ENCODE measurements around the gene CLDN12.
"Not testable (repeated sequence)": the region's sequence is repeated elsewhere in the genome, so short reads cannot be mapped to it uniquely, and the experiment has no call there.

CLDN12 gene

DNA sequence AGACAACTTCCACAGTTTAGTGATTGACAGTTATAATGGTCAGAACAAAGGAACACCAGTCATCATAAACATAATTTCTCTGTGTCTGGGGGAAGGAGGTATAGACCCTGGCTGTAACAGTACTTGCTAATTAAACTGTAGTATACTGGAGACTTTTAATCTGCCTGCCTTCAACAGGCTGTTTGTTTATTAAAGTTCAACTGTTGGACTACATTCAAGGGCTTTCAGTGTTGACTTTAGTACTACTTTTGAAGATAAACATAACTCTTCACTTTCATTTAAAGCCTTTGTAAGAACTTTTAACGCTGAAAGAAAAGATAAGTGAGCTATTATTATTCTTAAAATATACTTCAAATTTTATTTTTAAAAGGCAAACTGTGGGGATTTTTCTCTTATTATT lies 50.7 kb downstream of the CLDN12 start:
- no peak overlapping the region for H3K27ac ChIP-seq
- H3K4me2 ChIP-seq = no peak overlapping the region
- no peaks in the 10 kb centered on the region for H4K20me1 ChIP-seq
- no peaks in the 10 kb centered on the region for H3K4me1 ChIP-seq
- H3K9ac ChIP-seq = no peak overlapping the region
- no peak overlapping the region for H3K4me3 ChIP-seq
- TF ChIP-seq Cebpa-rat (IDR thresholded peaks at IDR 0.05) = no peak
- H3K36me3 ChIP-seq = no peaks in the 10 kb centered on the region
- no peaks in the 10 kb centered on the region for H3K27me3 ChIP-seq
- H3K9me3 ChIP-seq (replicated peaks in 1 of 11) = no peaks in the 10 kb centered on the region

DNA sequence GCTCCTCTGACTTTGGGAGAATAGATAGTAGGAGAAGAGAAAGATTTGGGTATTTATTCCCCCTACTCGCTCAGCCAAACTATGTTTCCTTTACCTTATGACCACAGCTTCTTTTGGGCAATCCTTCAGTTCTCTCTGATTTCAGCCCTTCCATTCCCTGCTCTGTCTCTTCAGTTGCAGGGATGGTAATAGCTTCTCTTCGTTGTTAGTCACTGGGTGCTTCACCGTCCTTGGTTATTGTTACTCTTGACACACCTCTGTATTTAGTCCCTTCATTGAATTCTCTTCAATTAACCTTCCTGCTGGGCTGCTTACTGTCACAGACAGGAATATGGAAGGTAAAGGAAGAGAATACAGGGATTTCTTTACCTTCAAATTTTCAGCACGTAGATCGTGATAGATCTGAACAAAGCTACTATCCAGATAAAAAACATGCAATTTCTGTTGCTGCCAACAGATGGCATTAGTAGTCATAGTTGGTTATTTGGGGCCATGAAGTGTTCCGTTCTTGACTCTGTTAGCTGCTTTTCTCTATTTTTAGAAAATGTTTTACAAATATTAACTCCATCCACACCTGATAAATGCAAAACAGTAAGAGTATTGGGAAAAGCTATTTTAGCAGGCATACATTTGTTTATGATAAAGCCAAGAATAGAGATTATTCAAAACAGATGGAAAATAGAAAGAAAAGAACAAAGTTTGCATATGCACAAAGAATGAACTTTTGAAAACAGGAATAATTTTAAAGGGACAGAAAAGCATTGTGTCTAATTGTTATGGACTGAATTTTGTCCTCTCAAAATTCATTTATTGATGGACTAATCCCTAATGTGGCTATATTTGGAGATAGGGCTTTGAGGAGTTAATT lies 52.1 kb downstream of the CLDN12 start:
- H3K9me3 ChIP-seq (replicated peaks in 1 of 11) = no peaks in the 10 kb centered on the region
- TF ChIP-seq Cebpa-rat (IDR thresholded peaks at IDR 0.05) = no peak
- H4K20me1 ChIP-seq = no peaks in the 10 kb centered on the region
- H3K36me3 ChIP-seq = no peaks in the 10 kb centered on the region
- no peak overlapping the region for H3K9ac ChIP-seq
- no peak overlapping the region for H3K4me3 ChIP-seq
- no peaks in the 10 kb centered on the region for H3K4me1 ChIP-seq
- H3K27me3 ChIP-seq = no peaks in the 10 kb centered on the region
- H3K4me2 ChIP-seq = no peak overlapping the region
- no peak overlapping the region for H3K27ac ChIP-seq

DNA sequence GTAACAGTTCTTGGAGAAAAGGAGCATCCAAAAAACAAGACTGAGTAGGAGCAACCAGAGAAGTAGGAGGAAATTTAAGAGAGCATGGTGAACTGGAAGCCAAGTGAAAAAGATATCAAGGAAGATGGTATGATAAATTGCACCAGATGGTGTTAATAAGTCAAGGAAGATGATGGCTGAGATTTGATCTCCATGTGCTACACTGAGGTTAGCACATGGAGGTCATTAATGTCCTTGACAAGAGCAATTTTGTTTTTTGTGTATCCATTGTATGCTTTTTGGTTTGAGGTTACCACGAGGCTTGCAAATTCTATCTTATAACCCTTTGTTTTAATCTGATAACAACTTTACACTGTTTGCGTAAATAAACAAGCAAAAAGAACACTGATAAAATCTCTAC lies 54.8 kb downstream of the CLDN12 start:
- peaks cover 0 to 6% (median under 1%) of the 10 kb centered on the region in 11 experiments; a peak in 5 of 22 replicates for H3K9me3 ChIP-seq (replicated peaks in 1 of 11)
- no peak overlapping the region for H3K27ac ChIP-seq
- H3K36me3 ChIP-seq = no peaks in the 10 kb centered on the region
- no peak overlapping the region for H3K4me3 ChIP-seq
- no peak overlapping the region for H3K9ac ChIP-seq
- H3K4me2 ChIP-seq = no peak overlapping the region
- no peak for TF ChIP-seq Cebpa-rat (IDR thresholded peaks at IDR 0.05)
- H4K20me1 ChIP-seq = no peaks in the 10 kb centered on the region
- H3K4me1 ChIP-seq = peaks cover 0 to 3% (median 0%) of the 10 kb centered on the region in 10 experiments; a peak in 2 of 20 replicates
- no peaks in the 10 kb centered on the region for H3K27me3 ChIP-seq

DNA sequence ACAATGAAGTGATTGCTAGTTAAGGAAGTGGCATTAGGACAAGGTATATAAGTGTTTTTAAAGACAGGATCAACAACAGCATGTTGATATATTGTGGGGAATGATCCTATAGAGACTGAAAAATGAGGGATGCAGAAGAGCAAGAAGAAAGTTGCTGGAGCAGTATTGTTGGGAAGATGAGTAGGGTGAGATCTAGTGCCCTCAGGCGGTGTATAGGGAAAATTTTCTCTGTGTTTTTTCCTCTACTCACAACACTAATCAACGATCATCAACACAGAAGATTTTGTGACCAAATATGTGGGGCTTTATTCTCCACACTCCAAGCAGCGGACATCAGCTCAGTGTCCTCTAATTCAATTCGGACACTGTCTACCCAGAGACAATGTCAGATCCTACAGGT lies 56.6 kb downstream of the CLDN12 start:
- no peak for TF ChIP-seq Cebpa-rat (IDR thresholded peaks at IDR 0.05)
- no peak overlapping the region for H3K27ac ChIP-seq
- peaks cover 13 to 22% (median 18%) of the 10 kb centered on the region in 11 experiments for H3K9me3 ChIP-seq (replicated peaks in 1 of 11)
- H3K27me3 ChIP-seq = no peaks in the 10 kb centered on the region
- H4K20me1 ChIP-seq = no peaks in the 10 kb centered on the region
- H3K9ac ChIP-seq = no peak overlapping the region
- H3K36me3 ChIP-seq = peaks cover 0 to 8% (median 4%) of the 10 kb centered on the region in 11 experiments; a peak in 6 of 22 replicates
- H3K4me1 ChIP-seq = peaks cover 0 to 5% (median 0%) of the 10 kb centered on the region in 10 experiments; a peak in 2 of 20 replicates
- no peak overlapping the region for H3K4me3 ChIP-seq
- H3K4me2 ChIP-seq = no peak overlapping the region

DNA sequence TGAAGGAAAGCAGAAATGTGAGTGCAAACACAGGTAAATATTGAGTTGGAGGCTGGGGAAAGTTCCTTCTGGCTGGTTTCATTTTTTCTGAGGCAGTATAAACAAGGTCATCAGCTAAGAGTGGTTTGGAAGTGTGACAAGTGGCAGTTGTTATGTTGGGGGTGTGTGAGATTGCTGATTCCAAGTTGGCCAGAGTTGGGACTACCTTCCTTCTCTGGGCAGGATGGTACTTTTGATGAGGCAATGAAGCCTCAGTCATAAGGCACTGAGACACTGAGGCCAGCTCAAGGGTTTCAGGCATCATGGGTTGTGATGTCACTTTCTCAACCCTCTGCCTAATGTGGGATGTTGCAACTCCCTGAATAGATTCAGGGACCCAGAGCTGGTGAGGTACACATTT lies 58.0 kb downstream of the CLDN12 start:
- Histone ChIP-seq H3K9me3 (replicated peaks in 1 of 11) (peaks cover 27 to 35% (median 31%) of the 10 kb centered on the region in 11 experiments), H3K36me3 (peaks cover 0 to 8% (median 4%) of the 10 kb centered on the region in 11 experiments; a peak in 6 of 22 replicates), H3K4me1 (peaks cover 0 to 5% (median 0%) of the 10 kb centered on the region in 10 experiments; a peak in 2 of 20 replicates), H3K27me3 (no peaks in the 10 kb centered on the region), H3K4me2 (no peak overlapping the region), H3K9ac (no peak overlapping the region), H4K20me1 (no peaks in the 10 kb centered on the region), H3K4me3 (no peak overlapping the region), H3K27ac (no peak overlapping the region)
- no peak for TF ChIP-seq Cebpa-rat (IDR thresholded peaks at IDR 0.05)

DNA sequence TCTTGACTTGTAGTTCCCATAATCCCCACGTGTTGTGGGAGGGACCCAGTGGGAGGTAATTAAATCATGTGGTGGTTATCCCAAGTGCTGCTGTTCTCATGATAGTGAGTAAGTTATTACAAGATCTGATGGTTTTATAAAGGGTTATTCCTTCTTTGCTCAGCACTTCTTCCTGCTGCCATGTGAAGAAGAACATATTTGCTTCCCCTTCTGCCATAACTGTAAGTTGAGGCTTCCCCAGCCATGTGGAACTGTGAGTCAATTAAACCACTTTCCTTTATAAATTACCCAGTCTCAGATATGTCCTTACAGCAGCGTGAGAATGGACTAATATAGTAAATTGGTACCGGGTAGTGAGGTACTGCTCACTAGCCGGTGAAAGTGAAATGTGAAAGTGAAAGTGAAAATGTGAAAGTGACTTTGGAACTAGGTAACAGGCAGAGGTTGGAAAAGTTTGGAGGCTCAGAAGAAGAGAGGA lies 59.9 kb downstream of the CLDN12 start:
- H3K27me3 ChIP-seq, H3K4me1 ChIP-seq, H3K36me3 ChIP-seq, H3K9ac ChIP-seq, H4K20me1 ChIP-seq: not testable (repeated sequence)
- Histone ChIP-seq H3K9me3 (replicated peaks in 1 of 11) (peaks cover 27 to 35% (median 32%) of the 10 kb centered on the region in 11 experiments), H3K4me2 (peak overlapping the region in 8 of 11 experiments; percentile 11 to 38 (median 24); a peak in 8 of 22 replicates), H3K27ac (peak overlapping the region in 2 of 11 experiments; percentile 9 to 23; a peak in 1 of 22 replicates), H3K4me3 (peak overlapping the region in 2 of 10 experiments; percentile 11 to 20; a peak in 1 of 20 replicates)
